Prostate gland (tissue), 2 donors: ENCODE data around the gene POLL.

Experiments used
- CTCF ChIP-seq, 4 experiments: fragments of 200-600 bp in 2 of 4; fragments of 450-650 bp in 2 of 4; sonication (generic) in 2 of 4; IDR thresholded peaks; 1 replicate in 3 of 4; 2 replicates in 1 of 4; pipeline ENCODE4 v1.5.1; 2016 to 2019; ENCODE audit warnings: antibody characterized with exemption in 4 of 4, mild to moderate bottlenecking in 2 of 4, moderate library complexity in 2 of 4
- POLR2A ChIP-seq: fragments of 450-650 bp; IDR thresholded peaks from one replicate; pipeline ENCODE4 v1.6.1; 2016; ENCODE audit warnings: antibody characterized with exemption, mild to moderate bottlenecking
- POLR2AphosphoS5 ChIP-seq: sonication (generic); formaldehyde crosslinking; IDR thresholded peaks from one replicate; pipeline ENCODE4 v1.6.1; 2017; ENCODE audit warnings: antibody characterized with exemption

GRCh38 chr10:101550965-101551364, 37.1 kb downstream of the POLL start:
- TF ChIP-seq CTCF (IDR thresholded peaks at IDR 0.05), result no peak
- no peak for TF ChIP-seq POLR2A
- no peak for TF ChIP-seq POLR2AphosphoS5
